Measurements from ENCODE around the gene TMCO2.

TMCO2 gene

GRCh38 chr1:40221977-40222772 is 25.6 kb upstream of the TMCO2 start:
- no peaks in the 10 kb centered on the region for H3K4me1 Mint-ChIP-seq

GRCh38 chr1:40224040-40224439 is 23.7 kb upstream of the TMCO2 start:
- Mint-ChIP-seq H3K27me3 (ENCODE audit: low read depth, poor library complexity) (no peaks in the 10 kb centered on the region), H3K9me3 (no peaks in the 10 kb centered on the region), H3K4me1 (no peaks in the 10 kb centered on the region), H3K4me3 (no peak overlapping the region), H3K36me3 (ENCODE audit: low read depth) (peaks cover 35% of the 10 kb centered on the region), H3K27ac (no peak overlapping the region)
- no peak for TF ChIP-seq CTCF (IDR thresholded peaks at IDR 0.05)
- no peak for DNase-seq

More at GRCh38 chr1:40221977-40222772, 25.6 kb upstream of the TMCO2 start:
- DNase-seq: no peak
- Mint-ChIP-seq H3K27ac (no peak overlapping the region), H3K9me3 (no peaks in the 10 kb centered on the region), H3K36me3 (ENCODE audit: low read depth) (peaks cover 36% of the 10 kb centered on the region), H3K27me3 (ENCODE audit: low read depth, poor library complexity) (no peaks in the 10 kb centered on the region), H3K4me3 (no peak overlapping the region)
- TF ChIP-seq CTCF (IDR thresholded peaks at IDR 0.05): no peak

GRCh38 chr1:40226192-40226591 is 21.5 kb upstream of the TMCO2 start:
- no peak for TF ChIP-seq CTCF (IDR thresholded peaks at IDR 0.05)
- H3K9me3 Mint-ChIP-seq: no peaks in the 10 kb centered on the region

GRCh38 chr1:40232444-40232843 is 15.3 kb upstream of the TMCO2 start:
- no peak overlapping the region for H3K4me3 Mint-ChIP-seq
- no peak for DNase-seq
- TF ChIP-seq CTCF (IDR thresholded peaks at IDR 0.05): no peak
- no peaks in the 10 kb centered on the region for H3K4me1 Mint-ChIP-seq
- no peak overlapping the region for H3K27ac Mint-ChIP-seq
- H3K27me3 Mint-ChIP-seq (ENCODE audit: low read depth, poor library complexity): no peaks in the 10 kb centered on the region
- peaks cover 61% of the 10 kb centered on the region for H3K36me3 Mint-ChIP-seq (ENCODE audit: low read depth)
- H3K9me3 Mint-ChIP-seq: no peaks in the 10 kb centered on the region

More at GRCh38 chr1:40226192-40226591, 21.5 kb upstream of the TMCO2 start:
- H3K27me3 Mint-ChIP-seq (ENCODE audit: low read depth, poor library complexity): no peaks in the 10 kb centered on the region
- H3K36me3 Mint-ChIP-seq (ENCODE audit: low read depth): peaks cover 36% of the 10 kb centered on the region
- H3K27ac Mint-ChIP-seq: no peak overlapping the region
- H3K4me3 Mint-ChIP-seq: no peak overlapping the region
- no peak for DNase-seq
- H3K4me1 Mint-ChIP-seq: no peaks in the 10 kb centered on the region

- DNase-seq: no peak
- no peak for TF ChIP-seq CTCF (IDR thresholded peaks at IDR 0.05)
- Mint-ChIP-seq H3K9me3 (no peaks in the 10 kb centered on the region), H3K4me3 (no peak overlapping the region), H3K27ac (no peak overlapping the region), H3K36me3 (ENCODE audit: low read depth) (peaks cover 54% of the 10 kb centered on the region), H3K27me3 (ENCODE audit: low read depth, poor library complexity) (no peaks in the 10 kb centered on the region), H3K4me1 (no peaks in the 10 kb centered on the region)
Measured at GRCh38 chr1:40239626-40240025, 8.1 kb upstream of the TMCO2 start.

- Mint-ChIP-seq H3K36me3 (ENCODE audit: low read depth) (peaks cover 51% of the 10 kb centered on the region), H3K9me3 (no peaks in the 10 kb centered on the region), H3K4me1 (no peaks in the 10 kb centered on the region), H3K27ac (no peak overlapping the region), H3K27me3 (ENCODE audit: low read depth, poor library complexity) (peaks cover 3% of the 10 kb centered on the region), H3K4me3 (no peak overlapping the region)
- no peak for TF ChIP-seq CTCF (IDR thresholded peaks at IDR 0.05)
- DNase-seq: no peak
Measured at GRCh38 chr1:40240390-40240789, 7.3 kb upstream of the TMCO2 start.

Measured in nephron progenitor cell (in vitro differentiated cells).